Pulmonary artery endothelial cell (primary cell): ENCODE data around the gene ACOD1. TPM values are rescaled to one million over a fixed set of nuclear protein-coding genes. Genes with fewer than 3 reads are reported as not detected.
"Not testable (repeated sequence)": the region's sequence is repeated elsewhere in the genome, so short reads cannot be mapped to it uniquely, and the experiment has no call there.

Source experiments
- DNase-seq: peaks from one replicate; pipeline ENCODE4 v3.0.0-alpha.2; 2011; ENCODE audit warnings: low read depth, low spot score
- total RNA-seq: library from RNA; depleted of rRNA; stranded (reverse); fragments of >200 nt; gene quantifications from 2 replicates; pipeline ENCODE4 v1.2.3, GENCODE V29; 2014

Gene ACOD1
- not detected in 2 replicates for total RNA-seq

DNA sequence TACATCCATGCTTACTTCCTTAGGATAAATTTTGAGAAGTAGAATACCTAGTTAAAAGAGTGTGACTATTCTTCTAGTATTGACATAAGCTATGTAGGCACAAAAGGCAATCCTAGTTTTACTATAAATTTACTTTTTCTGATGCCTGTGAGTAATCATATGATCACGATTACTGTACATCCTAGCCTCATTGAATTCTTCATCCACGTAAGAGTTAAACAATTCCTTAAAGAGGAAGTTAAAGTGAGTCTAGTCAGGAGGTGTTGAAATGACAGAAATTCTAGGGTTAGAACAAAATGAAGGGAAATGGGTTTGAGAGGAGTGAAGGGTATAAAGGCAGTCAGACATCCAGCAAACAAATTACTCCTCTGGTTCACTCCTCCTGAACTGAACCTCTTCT is at the start of gene ACOD1:
Gene ACOD1, plus strand, starts transcription at position 363 of the 400 bp plus-strand sequence. CDS start 48 bp downstream, outside the sequence.
- no peak for DNase-seq

GRCh38 chr13:76899066-76899465 is 49.2 kb upstream of the ACOD1 start:
- DNase-seq = not testable (repeated sequence)

DNA sequence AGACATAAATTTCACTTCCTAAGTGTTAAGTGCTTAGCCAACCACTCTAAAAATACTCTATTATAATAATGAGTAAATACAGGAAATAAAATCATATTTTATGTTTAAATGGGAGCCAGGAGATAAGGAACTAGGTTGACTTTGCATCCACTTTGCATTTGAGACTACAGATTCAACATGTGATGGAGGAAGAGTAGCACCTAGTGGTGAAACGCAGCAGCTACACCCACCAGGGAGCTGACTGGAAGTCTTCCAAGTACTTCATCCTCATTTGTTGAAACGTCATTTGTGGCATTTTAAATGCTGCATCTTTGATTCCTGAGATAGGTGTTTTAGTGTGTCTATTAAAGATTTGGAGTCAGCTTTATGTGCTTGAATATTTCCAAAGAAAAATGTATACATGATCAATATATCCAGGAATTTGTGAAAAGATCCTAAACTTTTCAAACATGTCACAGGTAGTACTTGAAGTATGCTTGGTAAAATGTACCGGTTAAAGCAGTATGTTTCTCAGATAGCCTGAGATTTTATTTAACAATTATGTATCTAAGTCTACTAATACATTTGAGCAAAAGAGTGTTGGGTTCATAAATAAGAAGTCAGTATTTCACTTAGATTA is 44.7 kb upstream of the ACOD1 start:
- DNase-seq = no peak

DNA sequence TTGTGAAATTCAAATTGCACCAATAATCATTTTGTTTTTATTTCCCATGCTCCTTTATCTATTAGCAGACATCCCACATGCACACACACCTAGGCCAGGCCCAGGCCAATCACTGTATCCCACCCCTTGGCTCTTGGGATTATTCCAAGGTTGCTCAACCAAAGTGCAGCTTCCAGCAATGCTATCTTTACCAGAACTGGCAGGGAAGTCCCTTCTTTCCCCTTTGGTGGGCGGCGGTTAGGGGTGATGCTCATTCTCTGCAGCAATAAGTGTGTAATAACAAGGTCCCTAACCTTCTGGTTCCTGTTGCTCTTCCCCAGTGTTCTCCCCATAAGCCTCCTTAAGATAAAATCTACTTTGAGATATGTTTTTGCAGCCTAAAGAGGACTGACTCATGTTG is 43.8 kb upstream of the ACOD1 start:
- no peak for DNase-seq

- no peak for DNase-seq
Measured at GRCh38 chr13:76912476-76912875, 35.8 kb upstream of the ACOD1 start.

- no peak for DNase-seq
Measured at GRCh38 chr13:76913898-76914297, 34.4 kb upstream of the ACOD1 start.

DNA sequence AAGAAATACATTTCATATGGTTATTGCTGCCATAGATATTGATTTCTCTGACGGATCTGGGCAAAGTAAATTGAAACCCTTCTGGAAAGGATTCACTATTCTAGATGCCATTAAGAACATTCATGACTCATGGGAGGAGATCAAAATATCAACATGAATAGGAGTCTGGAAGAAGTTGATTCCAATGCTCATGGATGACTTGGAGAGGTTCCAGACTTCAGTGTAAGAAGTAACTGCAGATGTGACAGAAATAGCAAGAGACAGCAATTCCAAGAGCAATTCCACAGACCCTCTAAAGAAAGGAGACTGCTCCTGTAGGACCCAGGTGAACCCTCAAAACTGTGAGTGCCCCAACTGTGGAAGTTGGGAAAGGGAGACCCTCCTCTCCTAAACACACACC is 31.2 kb upstream of the ACOD1 start:
- no peak for DNase-seq

DNA sequence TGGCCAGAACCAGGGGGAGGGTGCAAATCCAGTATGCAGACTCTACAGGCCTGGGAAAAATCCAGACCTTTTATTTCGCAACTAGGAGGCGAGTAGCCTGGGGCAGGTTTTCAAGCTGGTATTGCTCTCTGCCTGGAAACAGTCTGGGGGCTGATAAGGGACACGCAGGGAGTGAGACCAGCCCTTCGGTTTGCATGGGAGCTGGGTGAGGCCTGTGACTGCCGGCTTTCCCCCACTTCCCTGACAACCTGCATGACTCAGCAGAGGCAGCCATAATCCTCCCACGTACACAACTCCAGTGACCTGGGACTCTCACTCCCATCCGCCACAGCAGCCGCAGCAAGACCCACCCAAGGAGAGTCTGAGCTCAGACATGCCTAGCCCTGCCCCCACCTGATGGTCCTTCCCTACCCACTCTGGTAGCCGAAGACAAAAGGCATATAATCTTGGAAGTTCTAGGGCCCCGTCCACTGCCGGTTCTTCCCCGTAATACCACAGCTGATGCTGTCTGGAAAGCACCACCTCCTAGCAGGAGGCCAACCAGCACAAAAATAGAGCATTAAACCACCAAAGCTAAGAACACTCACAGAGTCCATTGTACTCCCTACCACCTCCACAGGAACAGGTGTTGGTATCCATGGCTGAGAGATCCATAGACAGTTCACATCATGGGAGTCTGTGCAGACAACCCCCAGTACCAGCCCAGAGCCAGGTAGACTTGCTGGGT is 30.4 kb upstream of the ACOD1 start:
- DNase-seq = not testable (repeated sequence)

GRCh38 chr13:76921516-76921915 is 26.8 kb upstream of the ACOD1 start:
- DNase-seq = no peak

DNA sequence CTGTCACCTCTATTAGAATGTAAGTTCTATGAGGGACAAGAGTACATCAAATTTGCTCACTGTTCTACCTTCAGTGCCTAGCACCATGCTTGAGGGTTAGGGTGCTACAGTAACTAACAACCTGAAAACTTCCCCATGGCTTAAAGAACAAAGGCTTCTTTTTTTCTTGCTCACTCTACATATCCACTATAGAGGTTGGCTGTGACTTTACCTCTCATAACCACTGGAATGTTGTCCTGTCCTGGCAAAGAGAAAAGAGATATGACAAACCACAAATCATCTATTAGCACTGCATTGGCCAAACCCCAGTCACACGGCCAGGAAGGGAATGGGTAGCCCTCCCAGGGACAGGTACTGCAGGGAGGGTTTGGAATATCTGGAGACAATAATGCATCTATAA is 23.2 kb upstream of the ACOD1 start:
- DNase-seq = no peak

- DNase-seq = no peak
Measured at GRCh38 chr13:76927955-76928354, 20.4 kb upstream of the ACOD1 start.

GRCh38 chr13:76928456-76928855 is 19.9 kb upstream of the ACOD1 start:
- no peak for DNase-seq

- no peak for DNase-seq
Measured at GRCh38 chr13:76929320-76929719, 19.0 kb upstream of the ACOD1 start.

GRCh38 chr13:76929851-76930374 is 18.4 kb upstream of the ACOD1 start:
- DNase-seq = no peak

DNA sequence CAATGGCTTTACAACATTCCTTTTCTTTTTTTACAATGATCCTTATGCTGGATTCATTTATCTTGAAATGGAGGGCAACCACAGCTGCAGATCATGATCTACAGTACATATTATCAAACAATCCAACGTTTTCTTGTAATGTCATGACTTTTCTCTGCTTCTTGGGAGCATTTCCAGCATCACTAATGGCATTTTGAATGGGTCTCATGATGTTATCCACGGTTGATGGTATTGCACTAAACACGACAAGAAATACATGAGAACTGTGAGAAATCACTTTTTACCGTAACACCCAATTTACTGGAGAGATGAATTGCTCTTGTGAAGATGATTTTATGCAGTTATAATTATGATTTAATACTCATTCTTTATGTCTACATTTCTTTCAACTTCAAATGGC is 16.2 kb upstream of the ACOD1 start:
- no peak for DNase-seq

GRCh38 chr13:76934671-76935070 is 13.6 kb upstream of the ACOD1 start:
- DNase-seq = no peak

- no peak for DNase-seq
Measured at GRCh38 chr13:76936763-76937162, 11.5 kb upstream of the ACOD1 start.

DNA sequence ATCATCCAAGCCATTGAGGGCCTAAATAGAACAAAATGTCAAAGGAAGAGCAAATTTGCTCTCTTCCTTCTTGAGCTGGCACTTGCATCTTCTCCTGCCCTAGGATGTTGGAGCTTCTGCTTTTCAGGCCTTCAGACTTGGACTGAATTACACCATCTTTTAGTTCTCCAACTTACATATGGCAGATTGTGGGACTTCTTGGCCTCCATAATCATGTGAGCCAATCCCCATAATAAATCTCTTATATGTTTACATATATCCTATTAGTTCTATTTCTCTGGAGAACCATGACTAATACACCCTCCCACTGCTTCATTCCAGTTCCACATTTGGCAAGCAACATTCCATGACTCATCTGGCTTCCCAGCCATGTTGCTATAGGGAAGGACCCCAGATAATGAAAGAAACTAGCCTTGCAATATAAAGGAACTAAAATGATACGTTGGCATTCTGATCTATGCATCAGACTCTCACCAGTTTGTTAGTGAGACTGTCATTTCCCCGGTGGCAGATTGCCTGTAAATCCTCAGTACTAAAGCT is 11.0 kb upstream of the ACOD1 start:
- DNase-seq = peak; percentile 63

GRCh38 chr13:76939215-76939614 is 9.1 kb upstream of the ACOD1 start:
- no peak for DNase-seq

- DNase-seq = no peak
Measured at GRCh38 chr13:76942363-76942762, 5.9 kb upstream of the ACOD1 start.

- no peak for DNase-seq
Measured at GRCh38 chr13:76943646-76944045, 4.7 kb upstream of the ACOD1 start.

DNA sequence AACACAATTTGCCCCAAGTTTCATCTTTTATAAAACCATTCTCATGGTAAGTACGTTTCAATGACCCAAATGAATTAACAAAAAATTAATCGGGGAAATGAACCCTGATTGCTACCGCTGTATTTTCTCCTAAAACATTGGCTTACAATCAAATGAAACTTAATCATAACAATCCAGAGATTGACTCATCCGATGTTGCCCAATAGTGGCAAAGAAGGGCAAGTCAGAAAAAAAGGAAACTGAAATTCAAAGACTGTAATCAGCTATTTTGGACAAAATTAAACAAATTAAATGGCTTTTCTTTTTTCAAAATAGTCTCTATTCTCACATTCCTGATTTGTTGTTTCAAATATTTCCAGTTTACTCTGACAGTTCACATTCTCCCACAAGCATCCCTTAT is 3.9 kb upstream of the ACOD1 start:
- DNase-seq = no peak

- no peak for DNase-seq
Measured at GRCh38 chr13:76950101-76950500, 1.8 kb downstream of the ACOD1 start.
